Panc1 (cell line): ENCODE data around the gene PXN. TPM values are rescaled to one million over a fixed set of nuclear protein-coding genes. Genes with fewer than 3 reads are reported as not detected.

Experiments used
- ATAC-seq: fragments of 200-7000 bp; cut with Tn5 transposase; 2 replicates; pipeline ENCODE4 v1.9.1; 2020; ENCODE audit warnings: mild to moderate bottlenecking, moderate library complexity
- BruUV-seq: library from RNA; stranded (reverse); fragments of 400-500 nt; replicated peaks from 2 replicates; lab custom pipeline; 2021; lab: Mats Ljungman, UMichigan
- CTCF ChIA-PET: fragments of 300-600 bp; sonication (Branson Sonifier 250); formaldehyde crosslinking; loops from one replicate; lab custom pipeline; 2022; ENCODE audit warnings: antibody characterized with exemption; lab: Charles Lee
- POLR2A ChIA-PET: fragments of 300-600 bp; sonication (Branson Sonifier 250); formaldehyde crosslinking; loops from one replicate; lab custom pipeline; 2022; ENCODE audit warnings: antibody characterized with exemption; lab: Charles Lee
- DNase-seq: peaks from one replicate; pipeline ENCODE4 v3.0.0-alpha.2; 2010; ENCODE audit warnings: low read depth, low spot score
- H3K27ac ChIP-seq: 2 replicates; pipeline ENCODE4 v1.5.1; 2011; ENCODE audit warnings: mild to moderate bottlenecking, low read length, inconsistent platforms
- H3K27me3 ChIP-seq: fragments of 200-500 bp; sonication (Bioruptor generic); 2 replicates; pipeline ENCODE4 v1.6.0; 2014; ENCODE audit warnings: low read length, inconsistent platforms; ENCODE audit not compliant: control insufficient read depth, insufficient read depth
- H3K36me3 ChIP-seq: fragments of 200-500 bp; sonication (Bioruptor generic); 2 replicates; pipeline ENCODE4 v1.5.1; 2014; ENCODE audit warnings: inconsistent platforms, mild to moderate bottlenecking, low read length, moderate library complexity; ENCODE audit not compliant: control insufficient read depth, insufficient read depth
- H3K4me1 ChIP-seq: 2 replicates; pipeline ENCODE4 v1.5.1; 2011; ENCODE audit warnings: inconsistent platforms, mild to moderate bottlenecking, low read length, moderate library complexity; ENCODE audit not compliant: control insufficient read depth, insufficient read depth
- H3K4me3 ChIP-seq, 2 experiments: 2 replicates each; pipeline ENCODE4 v1.5.1; 2011 to 2012; ENCODE audit warnings: low read depth in 2 of 2, low read length in 2 of 2, mild to moderate bottlenecking in 2 of 2, inconsistent platforms in 1 of 2, moderate library complexity in 1 of 2
- H3K9me3 ChIP-seq: fragments of 200-500 bp; sonication (Bioruptor generic); 2 replicates; pipeline ENCODE4 v1.5.1; 2014; ENCODE audit warnings: low read depth, mild to moderate bottlenecking, inconsistent platforms, low read length, moderate library complexity; ENCODE audit not compliant: control insufficient read depth, insufficient read depth
- POLR2AphosphoS5 ChIP-seq: IDR thresholded peaks from 2 replicates; pipeline ENCODE4 v1.6.1; 2012; ENCODE audit warnings: mild to moderate bottlenecking, low read depth, low read length, moderate library complexity
- SIN3A ChIP-seq: IDR thresholded peaks from 2 replicates; pipeline ENCODE4 v1.6.1; 2012; ENCODE audit warnings: low read depth, mild to moderate bottlenecking, low read length, moderate library complexity, borderline replicate concordance; ENCODE audit not compliant: insufficient read depth
- TCF7L2 ChIP-seq: IDR thresholded peaks from 2 replicates; pipeline ENCODE4 v1.6.1; 2011; ENCODE audit warnings: mild to moderate bottlenecking, low read depth, low read length, inconsistent platforms
- in situ Hi-C: cut with HindIII; loops from 2 replicates; pipeline ENCODE4 v1.10.0; 2016; ENCODE audit warnings: low sequenced_read_pairs, low pct_unique_long_range_greater_than_20kb
- intact Hi-C: fragments of 100-400 bp; cut with micrococcal nuclease; formaldehyde crosslinking; loops from one replicate; pipeline ENCODE4 v1.10.0; 2022; ENCODE audit not compliant: unreplicated experiment
- total RNA-seq: library from RNA; stranded (reverse); gene quantifications from one replicate; pipeline ENCODE4 v1.2.1, GENCODE V29; 2021; ENCODE audit not compliant: unreplicated experiment
- TF ChIP-seq, protein P1 (sequence below), 2 experiments: IDR thresholded peaks; 2 replicates each; pipeline ENCODE4 v1.6.1; 2011 to 2012; ENCODE audit warnings: low read depth in 2 of 2, control low read depth in 1 of 2, low read length in 1 of 2, mild to moderate bottlenecking in 1 of 2, moderate library complexity in 1 of 2; ENCODE audit not compliant: insufficient read depth in 1 of 2
- TF ChIP-seq, protein P2 (sequence below): fragments of 450-650 bp; IDR thresholded peaks from 2 replicates; pipeline ENCODE4 v1.5.1; 2017; ENCODE audit warnings: mild to moderate bottlenecking

Gene PXN
- total RNA-seq, 1 experiment from 2014 or later, result 484 TPM

DNA sequence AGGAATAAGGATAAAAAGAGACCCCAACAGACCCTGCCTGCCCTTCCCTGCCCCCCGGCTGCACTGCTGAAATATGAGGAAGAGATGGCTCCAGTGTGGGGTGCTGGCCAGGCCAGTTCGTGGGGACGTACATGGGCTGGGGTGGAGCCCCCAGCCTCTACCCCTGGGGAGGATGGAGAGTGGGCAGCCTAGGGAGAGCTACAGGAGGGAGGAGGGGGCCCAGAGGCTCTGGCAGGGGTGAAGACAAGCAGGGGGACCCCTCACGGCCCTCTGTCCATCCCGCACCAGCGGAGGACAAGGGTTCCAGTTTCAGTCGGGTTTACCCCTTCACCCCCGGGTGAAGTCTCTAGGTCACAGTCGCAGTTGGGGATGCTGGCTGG lies 53.6 kb downstream of the PXN start:
- peak overlapping the region; percentile 12; the same call in 1 of the 2 replicates for H3K27ac ChIP-seq
- no peak overlapping the region for H3K4me3 ChIP-seq
- H3K4me1 ChIP-seq, result peaks cover 29% of the 10 kb centered on the region
- TF ChIP-seq, protein P1, sequence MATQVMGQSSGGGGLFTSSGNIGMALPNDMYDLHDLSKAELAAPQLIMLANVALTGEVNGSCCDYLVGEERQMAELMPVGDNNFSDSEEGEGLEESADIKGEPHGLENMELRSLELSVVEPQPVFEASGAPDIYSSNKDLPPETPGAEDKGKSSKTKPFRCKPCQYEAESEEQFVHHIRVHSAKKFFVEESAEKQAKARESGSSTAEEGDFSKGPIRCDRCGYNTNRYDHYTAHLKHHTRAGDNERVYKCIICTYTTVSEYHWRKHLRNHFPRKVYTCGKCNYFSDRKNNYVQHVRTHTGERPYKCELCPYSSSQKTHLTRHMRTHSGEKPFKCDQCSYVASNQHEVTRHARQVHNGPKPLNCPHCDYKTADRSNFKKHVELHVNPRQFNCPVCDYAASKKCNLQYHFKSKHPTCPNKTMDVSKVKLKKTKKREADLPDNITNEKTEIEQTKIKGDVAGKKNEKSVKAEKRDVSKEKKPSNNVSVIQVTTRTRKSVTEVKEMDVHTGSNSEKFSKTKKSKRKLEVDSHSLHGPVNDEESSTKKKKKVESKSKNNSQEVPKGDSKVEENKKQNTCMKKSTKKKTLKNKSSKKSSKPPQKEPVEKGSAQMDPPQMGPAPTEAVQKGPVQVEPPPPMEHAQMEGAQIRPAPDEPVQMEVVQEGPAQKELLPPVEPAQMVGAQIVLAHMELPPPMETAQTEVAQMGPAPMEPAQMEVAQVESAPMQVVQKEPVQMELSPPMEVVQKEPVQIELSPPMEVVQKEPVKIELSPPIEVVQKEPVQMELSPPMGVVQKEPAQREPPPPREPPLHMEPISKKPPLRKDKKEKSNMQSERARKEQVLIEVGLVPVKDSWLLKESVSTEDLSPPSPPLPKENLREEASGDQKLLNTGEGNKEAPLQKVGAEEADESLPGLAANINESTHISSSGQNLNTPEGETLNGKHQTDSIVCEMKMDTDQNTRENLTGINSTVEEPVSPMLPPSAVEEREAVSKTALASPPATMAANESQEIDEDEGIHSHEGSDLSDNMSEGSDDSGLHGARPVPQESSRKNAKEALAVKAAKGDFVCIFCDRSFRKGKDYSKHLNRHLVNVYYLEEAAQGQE (IDR thresholded peaks at IDR 0.05; ENCODE audit: insufficient read depth in 1 of 2, low read depth in 2 of 2, low read length in 1 of 2), result no peak
- TF ChIP-seq, protein P2, sequence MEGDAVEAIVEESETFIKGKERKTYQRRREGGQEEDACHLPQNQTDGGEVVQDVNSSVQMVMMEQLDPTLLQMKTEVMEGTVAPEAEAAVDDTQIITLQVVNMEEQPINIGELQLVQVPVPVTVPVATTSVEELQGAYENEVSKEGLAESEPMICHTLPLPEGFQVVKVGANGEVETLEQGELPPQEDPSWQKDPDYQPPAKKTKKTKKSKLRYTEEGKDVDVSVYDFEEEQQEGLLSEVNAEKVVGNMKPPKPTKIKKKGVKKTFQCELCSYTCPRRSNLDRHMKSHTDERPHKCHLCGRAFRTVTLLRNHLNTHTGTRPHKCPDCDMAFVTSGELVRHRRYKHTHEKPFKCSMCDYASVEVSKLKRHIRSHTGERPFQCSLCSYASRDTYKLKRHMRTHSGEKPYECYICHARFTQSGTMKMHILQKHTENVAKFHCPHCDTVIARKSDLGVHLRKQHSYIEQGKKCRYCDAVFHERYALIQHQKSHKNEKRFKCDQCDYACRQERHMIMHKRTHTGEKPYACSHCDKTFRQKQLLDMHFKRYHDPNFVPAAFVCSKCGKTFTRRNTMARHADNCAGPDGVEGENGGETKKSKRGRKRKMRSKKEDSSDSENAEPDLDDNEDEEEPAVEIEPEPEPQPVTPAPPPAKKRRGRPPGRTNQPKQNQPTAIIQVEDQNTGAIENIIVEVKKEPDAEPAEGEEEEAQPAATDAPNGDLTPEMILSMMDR, result no peak
- TF ChIP-seq SIN3A, result no peak
- no peak; the same call in none of the 2 replicates for TF ChIP-seq POLR2AphosphoS5
- TF ChIP-seq TCF7L2, result no peak
- DNase-seq, result no peak
- POLR2A ChIA-PET, result no interaction called here
- in situ Hi-C loops, result no loop called here
- intact Hi-C loops, result no loop called here
- peaks cover 10% of the 10 kb centered on the region for H3K36me3 ChIP-seq
- ATAC-seq, result no peak
- no peaks in the 10 kb centered on the region for H3K27me3 ChIP-seq
- CTCF ChIA-PET, result no interaction called here
- BruUV-seq, result no TSS peak
- no peaks in the 10 kb centered on the region for H3K9me3 ChIP-seq

DNA sequence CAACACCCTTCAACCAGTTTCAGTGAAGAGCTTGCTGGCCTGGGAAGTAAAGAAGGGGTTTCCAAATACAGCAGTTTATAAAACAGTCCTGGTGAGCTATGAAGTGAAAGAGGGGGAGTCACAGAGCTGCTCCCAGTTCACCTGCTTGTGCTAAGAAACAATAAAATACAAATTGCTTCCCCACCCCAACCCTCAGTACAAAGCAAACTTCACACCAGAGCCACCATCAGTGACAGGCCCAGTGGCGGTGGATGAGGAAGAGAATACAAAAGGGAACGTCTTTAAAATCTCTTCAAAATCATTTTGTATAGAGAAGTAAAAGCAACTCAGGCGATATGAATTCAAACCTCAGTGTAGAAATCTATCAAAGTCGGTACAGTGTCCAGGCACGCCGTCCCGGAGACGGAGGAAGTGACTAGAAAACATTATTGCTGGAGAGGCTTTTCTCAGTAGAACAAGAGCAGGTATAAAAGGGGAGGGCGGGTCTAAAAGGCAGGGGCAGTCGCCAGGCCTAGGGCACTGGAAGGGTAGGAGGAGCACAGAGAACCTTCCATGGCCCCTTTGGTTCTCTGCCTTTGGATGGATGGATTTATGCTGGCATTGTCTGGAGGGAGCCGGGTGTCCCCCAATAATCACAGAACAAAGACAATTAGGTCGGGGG lies 54.2 kb downstream of the PXN start:
- CTCF ChIA-PET, result interaction anchor here (1.0 kb wide), 1 partner anchor 10 kb away, joined by 3 read pairs; the partner anchor contains the start of gene RPLP0

More for the DNA sequence above, 54.2 kb downstream of the PXN start:
- peaks cover 10% of the 10 kb centered on the region for H3K36me3 ChIP-seq
- H3K27ac ChIP-seq, result peak overlapping the region; percentile 54
- intact Hi-C loops, result no loop called here
- POLR2A ChIA-PET, result interaction anchor here (1.1 kb wide), 1 partner anchor 80 kb away, joined by 4 read pairs; no protein-coding TSS in a partner anchor
- H3K27me3 ChIP-seq, result no peaks in the 10 kb centered on the region
- H3K4me1 ChIP-seq, result peaks cover 24% of the 10 kb centered on the region
- in situ Hi-C loops, result no loop called here
- TSS peak; percentile 67 for BruUV-seq
- no peak for DNase-seq
- TF ChIP-seq TCF7L2 (no peak), SIN3A (no peak), POLR2AphosphoS5 (peak; percentile 23; the same call in 1 of the 2 replicates)
- TF ChIP-seq, protein P1 (IDR thresholded peaks at IDR 0.05; ENCODE audit: insufficient read depth in 1 of 2, low read depth in 2 of 2, low read length in 1 of 2), result no peak
- TF ChIP-seq, protein P2, result no peak
- H3K4me3 ChIP-seq, result no peak overlapping the region
- no peaks in the 10 kb centered on the region for H3K9me3 ChIP-seq
- no peak for ATAC-seq
